HG02610 (cell line): ENCODE measurements around the gene PBX3.

Source experiments
- ATAC-seq: cut with Tn5 transposase; IDR thresholded peaks from one replicate; pipeline ENCODE4 v1.9.1; 2021; ENCODE audit warnings: mild to moderate bottlenecking, moderate library complexity; ENCODE audit not compliant: unreplicated experiment

Gene PBX3

GRCh38 chr9:125748446-125749099 is 1.4 kb downstream of the PBX3 start:
- no peak for ATAC-seq

GRCh38 chr9:125749287-125749935 is 2.2 kb downstream of the PBX3 start:
- no peak for ATAC-seq

GRCh38 chr9:125749951-125750626 is 2.9 kb downstream of the PBX3 start:
- no peak for ATAC-seq

GRCh38 chr9:125750627-125751011 is 3.4 kb downstream of the PBX3 start:
- ATAC-seq: no peak

- no peak for ATAC-seq
Observed at GRCh38 chr9:125752070-125752628, 5.0 kb downstream of the PBX3 start.

- ATAC-seq: no peak
Observed at GRCh38 chr9:125754096-125754495, 6.9 kb downstream of the PBX3 start.

- no peak for ATAC-seq
Observed at GRCh38 chr9:125755340-125755739, 8.2 kb downstream of the PBX3 start.

GRCh38 chr9:125756518-125756917 is 9.3 kb downstream of the PBX3 start:
- no peak for ATAC-seq

GRCh38 chr9:125757834-125758233 is 10.7 kb downstream of the PBX3 start:
- no peak for ATAC-seq

- no peak for ATAC-seq
Observed at GRCh38 chr9:125758986-125759763, 12.0 kb downstream of the PBX3 start.

- no peak for ATAC-seq
Observed at GRCh38 chr9:125759764-125760129, 12.6 kb downstream of the PBX3 start.

GRCh38 chr9:125760537-125760936 is 13.4 kb downstream of the PBX3 start:
- no peak for ATAC-seq

GRCh38 chr9:125761676-125762450 is 14.7 kb downstream of the PBX3 start:
- ATAC-seq: no peak

GRCh38 chr9:125763394-125763801 is 16.2 kb downstream of the PBX3 start:
- no peak for ATAC-seq

- ATAC-seq: no peak
Observed at GRCh38 chr9:125764198-125764597, 17.0 kb downstream of the PBX3 start.

GRCh38 chr9:125766468-125767221 is 19.5 kb downstream of the PBX3 start:
- no peak for ATAC-seq

GRCh38 chr9:125767349-125767748 is 20.2 kb downstream of the PBX3 start:
- no peak for ATAC-seq

GRCh38 chr9:125768803-125769202 is 21.6 kb downstream of the PBX3 start:
- no peak for ATAC-seq

- ATAC-seq: no peak
Observed at GRCh38 chr9:125771037-125771436, 23.9 kb downstream of the PBX3 start.

- no peak for ATAC-seq
Observed at GRCh38 chr9:125772740-125773139, 25.6 kb downstream of the PBX3 start.
